MM.1S (cell line): ENCODE data around the gene KREMEN2.

Source experiments
- DNase-seq: peaks from one replicate; pipeline ENCODE4 v3.0.0-alpha.2; 2015
- H2AFZ ChIP-seq: fragments of 300-600 bp; sonication (generic); 2 replicates; pipeline ENCODE4 v1.6.0; 2016; ENCODE audit warnings: antibody characterized with exemption, low read length
- H3F3A ChIP-seq: fragments of 300-600 bp; sonication (generic); 2 replicates; pipeline ENCODE4 v1.6.1; 2016; ENCODE audit warnings: mild to moderate bottlenecking, antibody characterized with exemption, low read length, moderate library complexity, mixed read lengths; ENCODE audit not compliant: insufficient read depth
- H3K27ac ChIP-seq: fragments of 300-600 bp; sonication (generic); 2 replicates; pipeline ENCODE4 v1.5.1; 2016; ENCODE audit warnings: mild to moderate bottlenecking, low read length
- H3K27me3 ChIP-seq: fragments of 300-600 bp; sonication (generic); replicated peaks from 2 replicates; pipeline ENCODE4 v1.6.0; 2016; ENCODE audit warnings: low read length; ENCODE audit not compliant: insufficient read depth
- H3K36me3 ChIP-seq: fragments of 300-600 bp; sonication (generic); replicated peaks from 2 replicates; pipeline ENCODE4 v1.6.1; 2016; ENCODE audit warnings: mild to moderate bottlenecking, low read length, mixed read lengths; ENCODE audit not compliant: insufficient read depth
- H3K4me1 ChIP-seq: fragments of 300-600 bp; sonication (generic); 2 replicates; pipeline ENCODE4 v1.6.1; 2016; ENCODE audit warnings: low read length, mixed read lengths
- H3K4me2 ChIP-seq: fragments of 300-600 bp; sonication (generic); 2 replicates; pipeline ENCODE4 v1.6.0; 2016; ENCODE audit warnings: low read depth, low read length
- H3K4me3 ChIP-seq: fragments of 300-600 bp; sonication (generic); 2 replicates; pipeline ENCODE4 v1.5.1; 2016; ENCODE audit warnings: low read length, mixed read lengths
- H3K79me2 ChIP-seq: fragments of 300-600 bp; sonication (generic); 2 replicates; pipeline ENCODE4 v1.6.1; 2016; ENCODE audit warnings: mixed run types, low read length, mixed read lengths
- H3K9ac ChIP-seq: fragments of 300-600 bp; sonication (generic); 2 replicates; pipeline ENCODE4 v1.6.1; 2016; ENCODE audit warnings: low read length, mixed read lengths
- H3K9me2 ChIP-seq: fragments of 300-600 bp; sonication (generic); replicated peaks from 2 replicates; pipeline ENCODE4 v1.6.1; 2016; ENCODE audit warnings: mild to moderate bottlenecking, low read length, mixed read lengths; ENCODE audit not compliant: insufficient read depth
- H3K9me3 ChIP-seq: fragments of 300-600 bp; sonication (generic); replicated peaks from 2 replicates; pipeline ENCODE4 v1.6.1; 2016; ENCODE audit warnings: mild to moderate bottlenecking, low read length, mixed read lengths; ENCODE audit not compliant: insufficient read depth
- H4K20me1 ChIP-seq: fragments of 300-600 bp; sonication (generic); 2 replicates; pipeline ENCODE4 v1.6.1; 2016; ENCODE audit warnings: mild to moderate bottlenecking, low read length, moderate library complexity, mixed read lengths; ENCODE audit not compliant: insufficient read depth
- CTCF ChIP-seq: fragments of 300-600 bp; sonication (generic); IDR thresholded peaks from 2 replicates; pipeline ENCODE4 v1.5.1; 2016; ENCODE audit warnings: antibody characterized with exemption, low read length, mixed read lengths
- EZH2 ChIP-seq: fragments of 300-600 bp; sonication (generic); optimal IDR thresholded peaks from 2 replicates; pipeline ENCODE3; 2017; ENCODE audit warnings: low read depth, mild to moderate bottlenecking, antibody characterized with exemption, low read length, mixed read lengths
- EZH2phosphoT487 ChIP-seq: fragments of 300-600 bp; sonication (generic); IDR thresholded peaks from 2 replicates; pipeline ENCODE4 v1.6.1; 2018; ENCODE audit warnings: antibody characterized with exemption, low read length

The KREMEN2 gene

GRCh38 chr16:2963723-2964474 is at the start of gene KREMEN2:
TSS of gene KREMEN2 (plus strand) at chr16:2964275. CDS start at chr16:2964521, 246 bp downstream.
- Histone ChIP-seq H3K27ac (no peak within 1 kb of the TSS), H3F3A (peaks cover 6% of the 10 kb centered on the region; the same call in 1 of the 2 replicates), H3K4me3 (peak within 1 kb of the TSS; percentile 50), H4K20me1 (no peaks in the 10 kb centered on the region), H3K9me2 (no peaks in the 10 kb centered on the region), H2AFZ (peak within 1 kb of the TSS; percentile 63; the same call in 1 of the 2 replicates), H3K9me3 (no peaks in the 10 kb centered on the region), H3K27me3 (peaks cover 39% of the 10 kb centered on the region), H3K9ac (no peak within 1 kb of the TSS), H3K4me2 (peak within 1 kb of the TSS; percentile 97), H3K79me2 (no peaks in the 10 kb centered on the region), H3K36me3 (no peaks in the 10 kb centered on the region), H3K4me1 (peaks cover 19% of the 10 kb centered on the region)
- TF ChIP-seq EZH2 = peak; percentile 83
- TF ChIP-seq EZH2phosphoT487 = no peak
- DNase-seq = no peak

- Histone ChIP-seq H3K9me3 (no peaks in the 10 kb centered on the region), H3K4me3 (peak overlapping the region; percentile 18; the same call in 1 of the 2 replicates), H3K9ac (peak overlapping the region; percentile 51; the same call in 1 of the 2 replicates), H2AFZ (peak overlapping the region; percentile 25), H4K20me1 (no peaks in the 10 kb centered on the region), H3F3A (peaks cover 33% of the 10 kb centered on the region), H3K36me3 (no peaks in the 10 kb centered on the region), H3K4me1 (peaks cover 33% of the 10 kb centered on the region), H3K9me2 (no peaks in the 10 kb centered on the region), H3K27me3 (peaks cover 7% of the 10 kb centered on the region), H3K4me2 (peak overlapping the region; percentile 49), H3K79me2 (peaks cover 30% of the 10 kb centered on the region), H3K27ac (peak overlapping the region; percentile 87)
- DNase-seq = peak; percentile 77
- TF ChIP-seq EZH2 = no peak
- no peak for TF ChIP-seq CTCF
- TF ChIP-seq EZH2phosphoT487 = no peak
These were observed 48.7 kb upstream of the KREMEN2 start for GRCh38 chr16:2915196-2915929.

GRCh38 chr16:2919511-2920255 is 44.4 kb upstream of the KREMEN2 start:
- no peak overlapping the region for H3K27ac ChIP-seq
- H2AFZ ChIP-seq = no peak overlapping the region
- H3K79me2 ChIP-seq = peaks cover 36% of the 10 kb centered on the region
- no peaks in the 10 kb centered on the region for H3K36me3 ChIP-seq
- no peaks in the 10 kb centered on the region for H3K27me3 ChIP-seq
- no peak overlapping the region for H3K4me2 ChIP-seq
- TF ChIP-seq EZH2phosphoT487 (no peak), CTCF (peak; percentile 86)
- H3K9ac ChIP-seq = no peak overlapping the region
- no peaks in the 10 kb centered on the region for H3K9me3 ChIP-seq
- H3K9me2 ChIP-seq = no peaks in the 10 kb centered on the region
- H3K4me1 ChIP-seq = peaks cover 11% of the 10 kb centered on the region
- peak; percentile 58 for DNase-seq
- H4K20me1 ChIP-seq = no peaks in the 10 kb centered on the region
- no peak overlapping the region for H3K4me3 ChIP-seq
- H3F3A ChIP-seq = peaks cover 19% of the 10 kb centered on the region
